ENCODE data around the gene GTF3C2. TPM values are rescaled to one million over a fixed set of nuclear protein-coding genes. Genes with fewer than 3 reads are reported as not detected.
A peak's percentile ranks its signal among the peaks of the same experiment; 100 is the strongest.

GTF3C2 gene
- total and polyA plus RNA-seq, 8 donors = 21.2 to 34.3 (median 27.7) TPM

DNA sequence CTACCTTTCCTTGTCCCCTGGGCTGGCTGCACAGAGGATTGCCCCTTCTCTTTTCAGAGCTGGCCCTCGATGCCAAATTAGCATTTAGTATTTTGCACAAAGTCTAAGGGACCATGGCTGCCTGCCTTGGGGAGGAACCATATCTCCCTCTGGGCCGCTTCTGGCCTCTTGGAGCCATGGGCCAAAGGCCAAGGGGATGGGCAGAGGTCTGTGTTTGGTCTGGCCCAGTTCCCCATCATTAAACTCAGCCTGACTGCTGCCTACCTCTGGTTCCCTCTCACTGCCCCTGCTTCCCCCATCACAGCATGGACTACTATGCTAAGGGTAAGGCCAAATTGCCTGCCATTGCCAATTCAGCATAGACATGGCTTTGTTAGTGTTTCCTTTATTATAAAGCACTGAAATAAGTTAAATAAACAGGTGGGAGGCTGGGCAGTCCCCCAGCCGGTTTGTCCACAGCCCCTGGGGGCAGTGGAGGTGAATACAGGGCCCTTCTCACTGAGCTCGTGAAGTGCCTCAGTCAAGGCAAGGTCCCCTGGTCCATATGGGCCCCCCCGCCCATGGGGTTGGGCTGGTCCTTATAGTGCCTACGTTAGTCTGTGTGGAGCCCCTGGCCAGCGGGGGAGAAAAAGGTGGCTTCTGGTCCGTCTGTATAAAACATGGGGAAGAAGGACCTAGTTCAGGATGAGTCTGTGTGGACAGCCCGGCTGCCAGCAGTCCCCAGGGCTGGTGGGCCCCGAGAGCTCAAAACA is 20.5 kb upstream of the GTF3C2 start:
- no peak overlapping the region for H3K27ac ChIP-seq
- H3K36me3 ChIP-seq = peaks cover 0 to 46% (median 36%) of the 10 kb centered on the region in 3 donors
- intact Hi-C loops (cut with DNase I) = no loop called here
- H3K4me3 ChIP-seq = no peak overlapping the region
- ATAC-seq (no peak), FAIRE-seq (no peak), DNase-seq (no peak)
- no peaks in the 10 kb centered on the region for H3K9me3 ChIP-seq
- no peaks in the 10 kb centered on the region for H3K27me3 ChIP-seq
- TF ChIP-seq, protein P1, sequence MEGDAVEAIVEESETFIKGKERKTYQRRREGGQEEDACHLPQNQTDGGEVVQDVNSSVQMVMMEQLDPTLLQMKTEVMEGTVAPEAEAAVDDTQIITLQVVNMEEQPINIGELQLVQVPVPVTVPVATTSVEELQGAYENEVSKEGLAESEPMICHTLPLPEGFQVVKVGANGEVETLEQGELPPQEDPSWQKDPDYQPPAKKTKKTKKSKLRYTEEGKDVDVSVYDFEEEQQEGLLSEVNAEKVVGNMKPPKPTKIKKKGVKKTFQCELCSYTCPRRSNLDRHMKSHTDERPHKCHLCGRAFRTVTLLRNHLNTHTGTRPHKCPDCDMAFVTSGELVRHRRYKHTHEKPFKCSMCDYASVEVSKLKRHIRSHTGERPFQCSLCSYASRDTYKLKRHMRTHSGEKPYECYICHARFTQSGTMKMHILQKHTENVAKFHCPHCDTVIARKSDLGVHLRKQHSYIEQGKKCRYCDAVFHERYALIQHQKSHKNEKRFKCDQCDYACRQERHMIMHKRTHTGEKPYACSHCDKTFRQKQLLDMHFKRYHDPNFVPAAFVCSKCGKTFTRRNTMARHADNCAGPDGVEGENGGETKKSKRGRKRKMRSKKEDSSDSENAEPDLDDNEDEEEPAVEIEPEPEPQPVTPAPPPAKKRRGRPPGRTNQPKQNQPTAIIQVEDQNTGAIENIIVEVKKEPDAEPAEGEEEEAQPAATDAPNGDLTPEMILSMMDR (IDR thresholded peaks at IDR 0.05) = no peak
- peaks cover 7 to 19% (median 11%) of the 10 kb centered on the region in 3 donors for H3K4me1 ChIP-seq
- WGBS, 2 donors = 67 to 72% methylated on average over 10 of the region's 10 CpGs

DNA sequence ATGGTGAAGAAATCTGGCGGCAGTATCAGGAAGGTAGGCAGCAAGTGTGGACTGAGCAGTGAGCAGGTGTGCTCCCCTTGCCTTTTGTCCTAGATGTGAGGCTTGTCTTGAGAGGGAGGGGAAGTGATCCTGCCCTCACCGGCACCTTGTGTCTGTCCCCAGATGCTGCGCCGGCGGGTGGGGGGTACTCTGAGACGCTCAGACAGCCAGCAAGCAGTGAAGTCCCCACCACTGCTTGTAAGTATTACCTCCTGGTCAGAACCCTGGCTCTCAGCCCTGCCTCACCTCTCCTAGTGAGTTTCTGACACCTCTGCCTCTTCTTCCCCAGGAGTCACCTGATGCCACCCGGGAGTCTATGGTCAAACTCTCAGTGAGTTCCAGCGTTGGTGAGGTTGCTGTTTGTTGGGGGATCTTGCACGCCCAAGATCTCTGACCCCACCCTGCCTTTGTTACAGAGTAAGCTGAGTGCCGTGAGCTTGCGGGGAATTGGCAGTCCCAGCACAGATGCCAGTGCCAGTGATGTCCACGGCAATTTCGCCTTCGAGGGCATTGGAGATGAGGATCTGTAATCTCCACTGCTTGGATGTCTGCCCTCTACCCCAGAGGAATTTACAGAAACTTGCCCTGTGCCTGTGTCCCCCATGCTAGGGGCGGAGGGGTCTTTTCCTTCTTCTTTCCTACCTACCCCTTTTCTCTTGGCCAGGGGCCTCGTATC is 19.7 kb upstream of the GTF3C2 start:
- intact Hi-C loops (cut with DNase I) = no loop called here
- no peak for FAIRE-seq

DNA sequence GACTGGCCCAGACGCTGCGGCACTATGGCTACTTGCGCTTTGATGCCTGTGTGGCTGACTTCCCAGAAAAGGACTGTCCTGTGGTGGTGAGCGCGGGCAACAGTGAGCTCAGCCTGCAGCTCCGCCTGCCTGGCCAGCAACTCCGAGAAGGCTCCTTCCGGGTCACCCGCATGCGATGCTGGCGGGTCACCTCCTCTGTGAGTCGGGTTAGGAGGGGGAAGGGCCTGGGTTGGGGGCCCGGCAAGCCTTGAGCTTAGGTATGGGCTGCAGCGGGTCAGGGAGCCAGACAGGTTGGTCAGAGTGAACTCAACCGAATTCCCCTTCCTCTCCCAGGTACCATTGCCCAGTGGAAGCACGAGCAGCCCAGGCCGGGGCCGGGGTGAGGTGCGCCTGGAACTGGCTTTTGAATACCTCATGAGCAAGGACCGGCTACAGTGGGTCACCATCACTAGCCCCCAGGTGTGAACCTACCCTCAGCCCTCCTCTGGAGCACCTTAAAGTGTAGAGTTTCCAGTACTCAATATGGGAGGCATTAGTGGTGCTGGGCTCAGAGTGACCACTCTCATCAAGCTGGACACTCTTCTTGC is 19.0 kb upstream of the GTF3C2 start:
- no peak overlapping the region for H3K27ac ChIP-seq
- H3K4me3 ChIP-seq = no peak overlapping the region
- no peaks in the 10 kb centered on the region for H3K9me3 ChIP-seq
- peak in 2 of 6 donors; percentile 40 to 71 for DNase-seq
- intact Hi-C loops (cut with DNase I) = no loop called here
- no peaks in the 10 kb centered on the region for H3K27me3 ChIP-seq
- WGBS, 2 donors = 91 to 94% methylated on average over 20 of the region's 20 CpGs
- TF ChIP-seq, protein P1 (IDR thresholded peaks at IDR 0.05) = no peak
- peaks cover 12 to 22% (median 16%) of the 10 kb centered on the region in 3 donors for H3K4me1 ChIP-seq
- peaks cover 0 to 46% (median 36%) of the 10 kb centered on the region in 3 donors for H3K36me3 ChIP-seq
- no peak for FAIRE-seq
- ATAC-seq = no peak

More for the DNA sequence above, 19.7 kb upstream of the GTF3C2 start:
- Histone ChIP-seq H3K9me3 (no peaks in the 10 kb centered on the region), H3K36me3 (peaks cover 0 to 46% (median 36%) of the 10 kb centered on the region in 3 donors), H3K4me1 (peaks cover 12 to 25% (median 16%) of the 10 kb centered on the region in 3 donors), H3K27ac (no peak overlapping the region), H3K4me3 (no peak overlapping the region), H3K27me3 (no peaks in the 10 kb centered on the region)
- WGBS, 2 donors = 84 to 88% methylated on average over 16 of the region's 16 CpGs
- DNase-seq (no peak), ATAC-seq (no peak)
- TF ChIP-seq, protein P1 (IDR thresholded peaks at IDR 0.05) = no peak

DNA sequence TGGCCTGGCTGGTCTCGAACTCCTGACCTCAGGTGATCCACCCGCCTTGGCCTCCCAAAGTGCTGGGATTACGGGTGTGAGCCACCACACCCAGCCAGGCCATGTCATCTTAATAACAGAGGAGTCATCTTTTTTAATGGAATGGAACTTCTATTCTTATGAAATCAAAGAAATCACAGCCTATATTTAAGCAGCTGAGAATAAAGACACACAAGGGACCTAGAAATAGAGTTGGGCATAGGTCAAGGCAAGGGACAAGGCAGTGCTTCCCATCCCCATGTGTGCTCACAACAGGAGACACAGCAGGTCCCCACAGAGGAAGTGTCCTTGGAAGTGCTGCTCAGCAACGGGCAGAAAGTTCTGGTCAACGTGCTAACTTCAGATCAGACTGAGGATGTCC is 17.0 kb upstream of the GTF3C2 start:
- no peak for FAIRE-seq
- H3K36me3 ChIP-seq = peaks cover 0 to 46% (median 36%) of the 10 kb centered on the region in 3 donors

More for the DNA sequence above, 17.0 kb upstream of the GTF3C2 start:
- WGBS, 2 donors = 77 to 78% methylated on average over 5 of the region's 5 CpGs
- TF ChIP-seq, protein P1 (IDR thresholded peaks at IDR 0.05) = no peak
- Histone ChIP-seq H3K9me3 (no peaks in the 10 kb centered on the region), H3K27me3 (no peaks in the 10 kb centered on the region), H3K4me1 (peaks cover 15 to 21% (median 17%) of the 10 kb centered on the region in 3 donors), H3K4me3 (no peak overlapping the region), H3K27ac (no peak overlapping the region)
- ATAC-seq = no peak
- intact Hi-C loops (cut with DNase I) = no loop called here
- DNase-seq = no peak

All from pancreas (tissue), 10 donors.